Measurements from ENCODE around the gene OR12D2. TPM values are rescaled to one million over a fixed set of nuclear protein-coding genes. Genes with fewer than 3 reads are reported as not detected.

The OR12D2 gene
- total RNA-seq, 4 donors from 2014 or later, result not detected

DNA sequence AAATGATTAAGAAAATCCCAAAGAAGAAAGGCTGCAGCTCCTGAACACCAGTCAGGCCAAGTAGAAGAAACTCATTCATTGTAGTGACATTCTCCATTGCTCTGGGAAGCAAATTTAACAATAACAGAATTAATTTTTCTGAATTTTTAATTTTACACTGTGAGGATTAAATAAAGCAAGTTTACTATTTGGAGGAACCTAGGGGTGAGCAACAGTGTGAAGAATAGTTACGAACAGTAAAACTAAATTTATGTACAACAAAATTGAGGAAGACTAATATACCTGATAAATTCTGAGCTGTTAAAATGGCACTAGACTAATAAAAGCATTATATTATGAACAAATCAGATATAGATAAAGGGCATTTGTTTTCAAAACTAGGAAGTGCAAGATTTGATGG is 20.2 kb upstream of the OR12D2 start, which contains the start of gene OR12D3:
OR12D3 (minus strand) TSS at position 101 of the 400 bp plus-strand sequence; CDS start at position 97, 4 bp downstream.
- H3K27ac ChIP-seq (replicated peaks in 1 of 4), result no peak within 1 kb of the TSS
- H3K27me3 ChIP-seq, result peaks cover 0 to 4% (median 0%) of the 10 kb centered on the region in 4 donors
- intact Hi-C loops (cut with DNase I), result no loop called here
- TF ChIP-seq, protein P1, sequence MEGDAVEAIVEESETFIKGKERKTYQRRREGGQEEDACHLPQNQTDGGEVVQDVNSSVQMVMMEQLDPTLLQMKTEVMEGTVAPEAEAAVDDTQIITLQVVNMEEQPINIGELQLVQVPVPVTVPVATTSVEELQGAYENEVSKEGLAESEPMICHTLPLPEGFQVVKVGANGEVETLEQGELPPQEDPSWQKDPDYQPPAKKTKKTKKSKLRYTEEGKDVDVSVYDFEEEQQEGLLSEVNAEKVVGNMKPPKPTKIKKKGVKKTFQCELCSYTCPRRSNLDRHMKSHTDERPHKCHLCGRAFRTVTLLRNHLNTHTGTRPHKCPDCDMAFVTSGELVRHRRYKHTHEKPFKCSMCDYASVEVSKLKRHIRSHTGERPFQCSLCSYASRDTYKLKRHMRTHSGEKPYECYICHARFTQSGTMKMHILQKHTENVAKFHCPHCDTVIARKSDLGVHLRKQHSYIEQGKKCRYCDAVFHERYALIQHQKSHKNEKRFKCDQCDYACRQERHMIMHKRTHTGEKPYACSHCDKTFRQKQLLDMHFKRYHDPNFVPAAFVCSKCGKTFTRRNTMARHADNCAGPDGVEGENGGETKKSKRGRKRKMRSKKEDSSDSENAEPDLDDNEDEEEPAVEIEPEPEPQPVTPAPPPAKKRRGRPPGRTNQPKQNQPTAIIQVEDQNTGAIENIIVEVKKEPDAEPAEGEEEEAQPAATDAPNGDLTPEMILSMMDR (IDR thresholded peaks at IDR 0.05), result no peak
- TF ChIP-seq POLR2AphosphoS5 (IDR thresholded peaks at IDR 0.05), result no peak
- no peak for TF ChIP-seq POLR2A (IDR thresholded peaks at IDR 0.05; ENCODE audit: low read depth)
- TF ChIP-seq EP300 (IDR thresholded peaks at IDR 0.05), result no peak
- no peaks in the 10 kb centered on the region for H3K4me1 ChIP-seq
- no peak for DNase-seq (ENCODE audit: extremely low spot score)
- H3K9me3 ChIP-seq, result no peaks in the 10 kb centered on the region
- WGBS, result 78% methylated on average over 1 of the region's 1 CpG
- H3K36me3 ChIP-seq, result no peaks in the 10 kb centered on the region
- no peak within 1 kb of the TSS for H3K4me3 ChIP-seq

DNA sequence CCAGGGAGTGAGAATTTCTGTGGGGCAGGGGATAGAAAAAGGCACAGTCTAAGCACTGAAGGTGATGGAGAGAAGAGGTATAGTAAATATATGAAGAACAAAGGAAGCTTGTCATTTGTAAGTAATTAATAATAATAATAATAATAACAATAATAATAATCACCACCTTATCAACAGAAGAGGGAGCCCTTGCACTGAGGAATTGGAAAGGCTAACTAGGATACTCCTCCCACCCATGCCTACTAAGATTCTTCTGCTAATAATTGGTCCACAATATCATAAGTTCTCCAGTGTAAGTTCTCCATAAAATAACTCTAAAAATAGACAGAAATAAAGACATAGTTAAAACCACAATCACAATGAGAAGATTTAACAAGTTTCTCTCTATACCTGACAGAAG is 19.4 kb upstream of the OR12D2 start:
- Histone ChIP-seq H3K4me3 (no peak overlapping the region), H3K9me3 (no peaks in the 10 kb centered on the region), H3K36me3 (no peaks in the 10 kb centered on the region), H3K4me1 (no peaks in the 10 kb centered on the region), H3K27ac (replicated peaks in 1 of 4) (no peak overlapping the region), H3K27me3 (peaks cover 0 to 4% (median 0%) of the 10 kb centered on the region in 4 donors)
- intact Hi-C loops (cut with DNase I), result no loop called here
- DNase-seq (ENCODE audit: extremely low spot score), result no peak
- no peak for TF ChIP-seq POLR2AphosphoS5 (IDR thresholded peaks at IDR 0.05)
- TF ChIP-seq POLR2A (IDR thresholded peaks at IDR 0.05; ENCODE audit: low read depth), result no peak
- TF ChIP-seq, protein P1 (IDR thresholded peaks at IDR 0.05), result no peak
- TF ChIP-seq EP300 (IDR thresholded peaks at IDR 0.05), result no peak

- 39% methylated on average over 4 of the region's 4 CpGs for WGBS
- intact Hi-C loops (cut with DNase I), result no loop called here
Observed at GRCh38 chr6:29388533-29388932, 6.9 kb upstream of the OR12D2 start.

DNA sequence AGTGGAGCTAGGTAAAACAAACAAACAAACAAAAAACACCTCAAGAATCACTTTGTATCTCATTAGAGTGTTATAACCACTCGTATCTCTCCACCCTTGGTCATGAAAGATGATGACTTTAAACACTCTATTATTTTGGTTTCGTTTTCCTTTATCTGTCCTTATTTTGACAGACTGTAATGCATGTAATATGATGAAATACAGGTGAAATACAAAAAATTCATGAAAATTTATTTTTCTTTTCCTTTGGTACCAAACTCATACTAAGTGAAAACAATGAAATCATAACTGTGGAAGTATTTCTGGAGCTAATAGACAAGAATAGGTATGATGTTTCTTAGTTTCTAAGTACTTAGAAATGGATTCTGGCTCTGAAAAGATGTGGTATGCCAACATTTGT is 4.1 kb downstream of the OR12D2 start:
- no peak for TF ChIP-seq POLR2A (IDR thresholded peaks at IDR 0.05; ENCODE audit: low read depth)
- TF ChIP-seq, protein P1 (IDR thresholded peaks at IDR 0.05), result no peak
- no peak for TF ChIP-seq EP300 (IDR thresholded peaks at IDR 0.05)
- TF ChIP-seq POLR2AphosphoS5 (IDR thresholded peaks at IDR 0.05), result no peak
- intact Hi-C loops (cut with DNase I), result no loop called here
- Histone ChIP-seq H3K27me3 (no peaks in the 10 kb centered on the region), H3K4me1 (no peaks in the 10 kb centered on the region), H3K27ac (replicated peaks in 1 of 4) (no peak overlapping the region), H3K9me3 (no peaks in the 10 kb centered on the region), H3K36me3 (no peaks in the 10 kb centered on the region), H3K4me3 (no peak overlapping the region)
- no peak for DNase-seq (ENCODE audit: extremely low spot score)
- WGBS, result 75% methylated on average over 2 of the region's 2 CpGs

More at GRCh38 chr6:29388533-29388932, 6.9 kb upstream of the OR12D2 start:
- H3K4me3 ChIP-seq, result no peak overlapping the region
- TF ChIP-seq EP300 (IDR thresholded peaks at IDR 0.05), result no peak
- no peak for TF ChIP-seq POLR2AphosphoS5 (IDR thresholded peaks at IDR 0.05)
- TF ChIP-seq POLR2A (IDR thresholded peaks at IDR 0.05; ENCODE audit: low read depth), result no peak
- TF ChIP-seq, protein P1 (IDR thresholded peaks at IDR 0.05), result no peak
- H3K27ac ChIP-seq (replicated peaks in 1 of 4), result no peak overlapping the region
- H3K9me3 ChIP-seq, result no peaks in the 10 kb centered on the region
- no peak for DNase-seq (ENCODE audit: extremely low spot score)
- H3K4me1 ChIP-seq, result no peaks in the 10 kb centered on the region
- peaks cover 0 to 9% (median 0%) of the 10 kb centered on the region in 4 donors for H3K27me3 ChIP-seq
- H3K36me3 ChIP-seq, result no peaks in the 10 kb centered on the region

DNA sequence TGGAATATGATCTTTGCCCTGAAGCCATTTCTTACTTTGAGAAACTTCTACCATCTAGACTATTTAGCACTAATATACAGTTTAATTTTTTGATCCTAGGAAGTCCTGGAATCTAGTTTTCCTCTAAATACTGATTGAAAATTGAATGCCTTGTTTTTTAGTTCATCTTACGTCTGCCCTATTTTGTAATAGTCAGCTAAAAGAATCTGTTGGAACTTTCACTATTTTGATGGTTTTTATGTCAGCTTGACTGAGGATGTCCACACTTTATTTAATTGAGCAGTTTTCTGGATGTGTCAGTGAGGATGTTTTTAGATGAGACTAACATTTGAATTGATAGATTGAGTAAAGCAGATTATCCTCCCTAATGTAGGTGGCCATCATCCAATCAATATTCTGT is 8.4 kb downstream of the OR12D2 start:
- WGBS, result 39% methylated on average over 1 of the region's 1 CpG

More for the DNA sequence above, 8.4 kb downstream of the OR12D2 start:
- intact Hi-C loops (cut with DNase I), result no loop called here
- no peak overlapping the region for H3K4me3 ChIP-seq
- H3K4me1 ChIP-seq, result no peaks in the 10 kb centered on the region
- no peaks in the 10 kb centered on the region for H3K36me3 ChIP-seq
- no peaks in the 10 kb centered on the region for H3K27me3 ChIP-seq
- no peaks in the 10 kb centered on the region for H3K9me3 ChIP-seq
- DNase-seq (ENCODE audit: extremely low spot score), result no peak
- TF ChIP-seq, protein P1 (IDR thresholded peaks at IDR 0.05), result no peak
- TF ChIP-seq EP300 (IDR thresholded peaks at IDR 0.05) (no peak), POLR2AphosphoS5 (IDR thresholded peaks at IDR 0.05) (no peak), POLR2A (IDR thresholded peaks at IDR 0.05; ENCODE audit: low read depth) (no peak)
- H3K27ac ChIP-seq (replicated peaks in 1 of 4), result no peak overlapping the region

Data from esophagus muscularis mucosa (tissue), 4 donors.